HAP-1 (cell line): Measurements from ENCODE around the gene SWI5.
A peak's percentile ranks its signal among the peaks of the same experiment; 100 is the strongest.

Source experiments
- DNase-seq, 2 experiments: peaks; one replicate each; pipeline ENCODE4 v3.0.0-alpha.2; 2016 to 2020; ENCODE audit warnings: low spot score in 2 of 2
- H3K27me3 ChIP-seq: fragments of 250-450 bp; sonication (Bioruptor Pico); 2 replicates; pipeline ENCODE4 v1.5.1; 2020; ENCODE audit warnings: low read depth, mild to moderate bottlenecking, moderate library complexity
- H3K36me3 ChIP-seq: fragments of 250-450 bp; sonication (Bioruptor Pico); replicated peaks from 2 replicates; pipeline ENCODE4 v1.5.1; 2020; ENCODE audit warnings: mild to moderate bottlenecking
- H3K4me1 ChIP-seq: fragments of 250-450 bp; sonication (Bioruptor Pico); 2 replicates; pipeline ENCODE4 v1.5.1; 2020; ENCODE audit warnings: mild to moderate bottlenecking
- H3K4me3 ChIP-seq: fragments of 250-450 bp; sonication (Bioruptor Pico); 2 replicates; pipeline ENCODE4 v1.5.1; 2020; ENCODE audit warnings: mild to moderate bottlenecking, moderate library complexity
- H3K9me3 ChIP-seq: fragments of 250-450 bp; sonication (Bioruptor Pico); 2 replicates; pipeline ENCODE4 v1.5.1; 2020; ENCODE audit warnings: mild to moderate bottlenecking, moderate library complexity
- in situ Hi-C: fragments of 300-500 bp; cut with MboI; formaldehyde crosslinking; loops from 3 replicates; pipeline ENCODE4 v1.14.3; 2020; ENCODE audit warnings: low sequenced_read_pairs, inconsistent platforms, mixed read lengths

SWI5 gene

GRCh38 chr9:128246471-128246870, 29.6 kb upstream of the SWI5 start:
- Histone ChIP-seq H3K9me3 (no peaks in the 10 kb centered on the region), H3K4me3 (no peak overlapping the region), H3K36me3 (peaks cover 2% of the 10 kb centered on the region; the same call in 1 of the 2 replicates), H3K4me1 (no peaks in the 10 kb centered on the region), H3K27me3 (no peaks in the 10 kb centered on the region)
- in situ Hi-C loops, result no loop called here
- no peak for DNase-seq

GRCh38 chr9:128247226-128247803, 28.8 kb upstream of the SWI5 start:
- Histone ChIP-seq H3K4me3 (no peak overlapping the region), H3K36me3 (no peaks in the 10 kb centered on the region; the same call in 1 of the 2 replicates), H3K9me3 (no peaks in the 10 kb centered on the region), H3K27me3 (no peaks in the 10 kb centered on the region), H3K4me1 (no peaks in the 10 kb centered on the region)
- no peak for DNase-seq
- in situ Hi-C loops, result no loop called here

GRCh38 chr9:128249558-128249907, 26.5 kb upstream of the SWI5 start:
- in situ Hi-C loops, result no loop called here
- no peaks in the 10 kb centered on the region for H3K4me1 ChIP-seq
- no peaks in the 10 kb centered on the region; the same call in 1 of the 2 replicates for H3K36me3 ChIP-seq
- DNase-seq, result no peak
- H3K9me3 ChIP-seq, result no peaks in the 10 kb centered on the region
- no peak overlapping the region for H3K4me3 ChIP-seq
- no peaks in the 10 kb centered on the region for H3K27me3 ChIP-seq

GRCh38 chr9:128249908-128250838, 25.9 kb upstream of the SWI5 start:
- in situ Hi-C loops, result no loop called here
- no peaks in the 10 kb centered on the region for H3K9me3 ChIP-seq
- peak in 1 of 2 experiments; percentile 72 for DNase-seq
- no peaks in the 10 kb centered on the region for H3K4me1 ChIP-seq
- H3K27me3 ChIP-seq, result no peaks in the 10 kb centered on the region
- H3K36me3 ChIP-seq, result no peaks in the 10 kb centered on the region; the same call in 1 of the 2 replicates
- H3K4me3 ChIP-seq, result no peak overlapping the region

GRCh38 chr9:128250839-128251731, 25.0 kb upstream of the SWI5 start:
- in situ Hi-C loops, result no loop called here

GRCh38 chr9:128251732-128252100, 24.4 kb upstream of the SWI5 start:
- Histone ChIP-seq H3K4me1 (no peaks in the 10 kb centered on the region; the same call in 1 of the 2 replicates), H3K27me3 (no peaks in the 10 kb centered on the region), H3K4me3 (no peak overlapping the region), H3K9me3 (no peaks in the 10 kb centered on the region), H3K36me3 (peaks cover 3% of the 10 kb centered on the region)
- no peak for DNase-seq
- in situ Hi-C loops, result no loop called here

More at GRCh38 chr9:128250839-128251731, 25.0 kb upstream of the SWI5 start:
- H3K36me3 ChIP-seq, result peaks cover 3% of the 10 kb centered on the region; the same call in 1 of the 2 replicates
- no peaks in the 10 kb centered on the region for H3K9me3 ChIP-seq
- H3K4me1 ChIP-seq, result no peaks in the 10 kb centered on the region; the same call in 1 of the 2 replicates
- no peaks in the 10 kb centered on the region for H3K27me3 ChIP-seq
- DNase-seq, result no peak
- H3K4me3 ChIP-seq, result no peak overlapping the region

GRCh38 chr9:128252317-128253139, 23.5 kb upstream of the SWI5 start:
- peaks cover 7% of the 10 kb centered on the region for H3K36me3 ChIP-seq
- in situ Hi-C loops, result no loop called here

GRCh38 chr9:128253140-128253990, 22.7 kb upstream of the SWI5 start:
- DNase-seq, result no peak
- Histone ChIP-seq H3K27me3 (no peaks in the 10 kb centered on the region), H3K36me3 (peaks cover 9% of the 10 kb centered on the region; the same call in 1 of the 2 replicates), H3K4me3 (no peak overlapping the region), H3K9me3 (no peaks in the 10 kb centered on the region), H3K4me1 (no peaks in the 10 kb centered on the region; the same call in 1 of the 2 replicates)
- in situ Hi-C loops, result no loop called here

More at GRCh38 chr9:128252317-128253139, 23.5 kb upstream of the SWI5 start:
- no peak overlapping the region for H3K4me3 ChIP-seq
- DNase-seq, result no peak
- no peaks in the 10 kb centered on the region for H3K9me3 ChIP-seq
- no peaks in the 10 kb centered on the region; the same call in 1 of the 2 replicates for H3K4me1 ChIP-seq
- no peaks in the 10 kb centered on the region for H3K27me3 ChIP-seq

- H3K4me3 ChIP-seq, result no peak overlapping the region
- no peaks in the 10 kb centered on the region; the same call in 1 of the 2 replicates for H3K4me1 ChIP-seq
- peaks cover 14% of the 10 kb centered on the region for H3K36me3 ChIP-seq
- H3K9me3 ChIP-seq, result no peaks in the 10 kb centered on the region
- in situ Hi-C loops, result no loop called here
- no peaks in the 10 kb centered on the region for H3K27me3 ChIP-seq
- DNase-seq, result no peak
These were observed 22.1 kb upstream of the SWI5 start for GRCh38 chr9:128253991-128254346.

- no peaks in the 10 kb centered on the region; the same call in 1 of the 2 replicates for H3K4me1 ChIP-seq
- H3K36me3 ChIP-seq, result peaks cover 18% of the 10 kb centered on the region
- H3K9me3 ChIP-seq, result no peaks in the 10 kb centered on the region
- no peaks in the 10 kb centered on the region for H3K27me3 ChIP-seq
- DNase-seq, result no peak
- in situ Hi-C loops, result no loop called here
- H3K4me3 ChIP-seq, result no peak overlapping the region
These were observed 21.7 kb upstream of the SWI5 start for GRCh38 chr9:128254362-128254761.

GRCh38 chr9:128254855-128255759, 21.0 kb upstream of the SWI5 start:
- Histone ChIP-seq H3K27me3 (no peaks in the 10 kb centered on the region), H3K36me3 (peaks cover 25% of the 10 kb centered on the region), H3K4me1 (no peaks in the 10 kb centered on the region; the same call in 1 of the 2 replicates), H3K9me3 (no peaks in the 10 kb centered on the region), H3K4me3 (no peak overlapping the region)
- DNase-seq, result peak; percentile 59 to 85
- in situ Hi-C loops, result no loop called here
